Suprapubic skin (tissue), 4 donors: ENCODE measurements around the gene DDIAS. TPM values are rescaled to one million over a fixed set of nuclear protein-coding genes. Genes with fewer than 3 reads are reported as not detected.
"Not testable (repeated sequence)": the region's sequence is repeated elsewhere in the genome, so short reads cannot be mapped to it uniquely, and the experiment has no call there.

Source experiments
- DNase-seq, 2 donors: peaks; one replicate each; pipeline ENCODE4 v3.0.0-alpha.2; 2019; ENCODE audit warnings: low spot score in 2 of 2
- H3K27ac ChIP-seq: fragments of 200-600 bp; sonication (generic); one replicate; pipeline ENCODE4 v1.5.1; 2019
- H3K27me3 ChIP-seq: fragments of 200-600 bp; sonication (generic); one replicate; pipeline ENCODE4 v1.5.1; 2019
- H3K36me3 ChIP-seq: fragments of 200-600 bp; sonication (generic); one replicate; pipeline ENCODE4 v1.5.1; 2019
- H3K4me1 ChIP-seq: fragments of 200-600 bp; sonication (generic); one replicate; pipeline ENCODE4 v1.5.1; 2019
- H3K4me3 ChIP-seq: fragments of 200-600 bp; sonication (generic); one replicate; pipeline ENCODE4 v1.5.1; 2019; ENCODE audit warnings: mild to moderate bottlenecking
- H3K9me3 ChIP-seq: fragments of 200-600 bp; sonication (generic); one replicate; pipeline ENCODE4 v1.5.1; 2019
- CTCF ChIP-seq, 2 donors: fragments of 200-600 bp in 1 of 2; fragments of 450-650 bp in 1 of 2; sonication (generic) in 1 of 2; IDR thresholded peaks; one replicate each; pipeline ENCODE4 v1.5.1; 2016 to 2019; ENCODE audit warnings: antibody characterized with exemption in 2 of 2, mild to moderate bottlenecking in 1 of 2, moderate library complexity in 1 of 2
- EP300 ChIP-seq: sonication (generic); formaldehyde crosslinking; IDR thresholded peaks from one replicate; pipeline ENCODE4 v1.6.1; 2017; ENCODE audit warnings: antibody characterized with exemption
- POLR2A ChIP-seq, 2 donors: fragments of 450-650 bp; IDR thresholded peaks; one replicate each; pipeline ENCODE4 v1.6.1; 2017; ENCODE audit warnings: antibody characterized with exemption in 2 of 2, mild to moderate bottlenecking in 2 of 2, moderate library complexity in 2 of 2
- POLR2AphosphoS5 ChIP-seq, 3 donors: sonication (generic); formaldehyde crosslinking; IDR thresholded peaks; one replicate each; pipeline ENCODE4 v1.6.1; 2017; ENCODE audit warnings: antibody characterized with exemption in 3 of 3
- WGBS: methylation state at CpG from one replicate; pipeline ENCODE4 v1.1.5; 2018; 5-methylcytosine and 5-hydroxymethylcytosine counted together
- total RNA-seq, 4 donors: library from RNA; depleted of rRNA; stranded (reverse); fragments of >200 nt; gene quantifications; one replicate each; pipeline ENCODE4 v1.1.0, GENCODE V29; 2016

DDIAS gene
- total RNA-seq, 4 donors from 2014 or later, result 1.5 to 5.7 (median 4.1) TPM

- Histone ChIP-seq H3K36me3 (no peaks in the 10 kb centered on the region), H3K9me3 (no peaks in the 10 kb centered on the region), H3K4me3 (no peak overlapping the region), H3K27ac (no peak overlapping the region), H3K27me3 (no peaks in the 10 kb centered on the region), H3K4me1 (no peaks in the 10 kb centered on the region)
- no peak for DNase-seq
- 85% methylated on average over 4 of the region's 4 CpGs for WGBS
- TF ChIP-seq CTCF (IDR thresholded peaks at IDR 0.05) (no peak), EP300 (no peak), POLR2A (IDR thresholded peaks at IDR 0.05) (no peak), POLR2AphosphoS5 (IDR thresholded peaks at IDR 0.05) (no peak)
Measured at GRCh38 chr11:82969811-82970210, 68.3 kb downstream of the DDIAS start.

GRCh38 chr11:82970507-82971083 lies 69.1 kb downstream of the DDIAS start:
- H3K9me3 ChIP-seq, H3K4me3 ChIP-seq, H3K27me3 ChIP-seq, H3K27ac ChIP-seq, DNase-seq, H3K36me3 ChIP-seq, H3K4me1 ChIP-seq: not testable (repeated sequence)
- 94% methylated on average over 34 of the region's 60 CpGs for WGBS

- not testable (repeated sequence) for H3K4me3 ChIP-seq, H3K36me3 ChIP-seq, H3K27me3 ChIP-seq, H3K27ac ChIP-seq, H3K4me1 ChIP-seq, H3K9me3 ChIP-seq, DNase-seq
- 75% methylated on average over 8 of the region's 8 CpGs for WGBS
Measured at GRCh38 chr11:82971519-82971946, 70.0 kb downstream of the DDIAS start.

GRCh38 chr11:82972103-82972502 lies 70.6 kb downstream of the DDIAS start:
- 90% methylated on average over 1 of the region's 1 CpG for WGBS
- no peak overlapping the region for H3K27ac ChIP-seq
- no peak for DNase-seq

GRCh38 chr11:82974135-82974534 lies 72.6 kb downstream of the DDIAS start:
- Histone ChIP-seq H3K27ac (no peak overlapping the region), H3K36me3 (no peaks in the 10 kb centered on the region)
- no peak for TF ChIP-seq CTCF (IDR thresholded peaks at IDR 0.05)
- TF ChIP-seq POLR2AphosphoS5 (IDR thresholded peaks at IDR 0.05), result no peak
- TF ChIP-seq EP300, result no peak
- TF ChIP-seq POLR2A (IDR thresholded peaks at IDR 0.05), result no peak

More at GRCh38 chr11:82972103-82972502, 70.6 kb downstream of the DDIAS start:
- no peaks in the 10 kb centered on the region for H3K4me1 ChIP-seq
- no peak overlapping the region for H3K4me3 ChIP-seq
- no peak for TF ChIP-seq POLR2A (IDR thresholded peaks at IDR 0.05)
- TF ChIP-seq POLR2AphosphoS5 (IDR thresholded peaks at IDR 0.05), result no peak
- no peak for TF ChIP-seq EP300
- TF ChIP-seq CTCF (IDR thresholded peaks at IDR 0.05), result no peak
- H3K9me3 ChIP-seq, result no peaks in the 10 kb centered on the region
- H3K36me3 ChIP-seq, result no peaks in the 10 kb centered on the region
- H3K27me3 ChIP-seq, result no peaks in the 10 kb centered on the region

GRCh38 chr11:82974851-82975250 lies 73.3 kb downstream of the DDIAS start:
- WGBS, result 86% methylated on average over 2 of the region's 2 CpGs

More at GRCh38 chr11:82974135-82974534, 72.6 kb downstream of the DDIAS start:
- no peak overlapping the region for H3K4me3 ChIP-seq
- DNase-seq, result no peak
- WGBS, result 92% methylated on average over 2 of the region's 2 CpGs
- H3K4me1 ChIP-seq, result peaks cover 8% of the 10 kb centered on the region
- no peaks in the 10 kb centered on the region for H3K9me3 ChIP-seq
- no peaks in the 10 kb centered on the region for H3K27me3 ChIP-seq

More at GRCh38 chr11:82974851-82975250, 73.3 kb downstream of the DDIAS start:
- TF ChIP-seq EP300, result no peak
- TF ChIP-seq POLR2AphosphoS5 (IDR thresholded peaks at IDR 0.05), result no peak
- no peak for TF ChIP-seq POLR2A (IDR thresholded peaks at IDR 0.05)
- no peak for TF ChIP-seq CTCF (IDR thresholded peaks at IDR 0.05)
- Histone ChIP-seq H3K4me1 (peaks cover 9% of the 10 kb centered on the region), H3K4me3 (no peak overlapping the region), H3K36me3 (no peaks in the 10 kb centered on the region), H3K27ac (no peak overlapping the region), H3K27me3 (no peaks in the 10 kb centered on the region), H3K9me3 (no peaks in the 10 kb centered on the region)
- DNase-seq, result no peak
